ENCODE data around the gene OAS3. TPM values are rescaled to one million over a fixed set of nuclear protein-coding genes. Genes with fewer than 3 reads are reported as not detected.

Gene OAS3
- total RNA-seq, 1 donor from 2014 or later: 20.1 TPM

DNA sequence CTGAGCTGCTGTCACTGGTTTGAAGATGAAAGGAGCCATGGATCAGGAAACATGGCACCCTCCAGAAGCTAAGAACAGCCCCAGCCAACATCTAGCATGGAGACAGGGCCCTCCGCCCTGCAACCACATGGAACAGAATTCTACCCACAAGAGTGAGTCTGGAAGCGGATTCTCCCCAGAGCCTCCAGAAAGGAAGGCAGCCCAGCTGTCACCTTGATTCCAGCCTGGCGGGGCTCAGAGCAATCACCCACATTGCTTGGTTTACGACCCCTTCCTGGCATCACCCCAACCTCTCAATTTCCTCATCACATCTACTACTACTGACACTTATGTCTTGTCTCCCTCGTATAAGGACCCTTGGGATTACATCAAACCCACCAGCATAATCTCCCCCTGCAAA lies 78.5 kb downstream of the OAS3 start:
- Histone ChIP-seq H3K9me3 (no peaks in the 10 kb centered on the region), H3K27me3 (no peaks in the 10 kb centered on the region), H3K27ac (no peak overlapping the region), H3K4me1 (no peaks in the 10 kb centered on the region), H3K36me3 (no peaks in the 10 kb centered on the region), H3K4me3 (no peak overlapping the region)
- intact Hi-C loops (cut with DNase I): no loop called here
- no peak for DNase-seq (ENCODE audit: extremely low spot score in 2 of 2)
- TF ChIP-seq, protein P1, sequence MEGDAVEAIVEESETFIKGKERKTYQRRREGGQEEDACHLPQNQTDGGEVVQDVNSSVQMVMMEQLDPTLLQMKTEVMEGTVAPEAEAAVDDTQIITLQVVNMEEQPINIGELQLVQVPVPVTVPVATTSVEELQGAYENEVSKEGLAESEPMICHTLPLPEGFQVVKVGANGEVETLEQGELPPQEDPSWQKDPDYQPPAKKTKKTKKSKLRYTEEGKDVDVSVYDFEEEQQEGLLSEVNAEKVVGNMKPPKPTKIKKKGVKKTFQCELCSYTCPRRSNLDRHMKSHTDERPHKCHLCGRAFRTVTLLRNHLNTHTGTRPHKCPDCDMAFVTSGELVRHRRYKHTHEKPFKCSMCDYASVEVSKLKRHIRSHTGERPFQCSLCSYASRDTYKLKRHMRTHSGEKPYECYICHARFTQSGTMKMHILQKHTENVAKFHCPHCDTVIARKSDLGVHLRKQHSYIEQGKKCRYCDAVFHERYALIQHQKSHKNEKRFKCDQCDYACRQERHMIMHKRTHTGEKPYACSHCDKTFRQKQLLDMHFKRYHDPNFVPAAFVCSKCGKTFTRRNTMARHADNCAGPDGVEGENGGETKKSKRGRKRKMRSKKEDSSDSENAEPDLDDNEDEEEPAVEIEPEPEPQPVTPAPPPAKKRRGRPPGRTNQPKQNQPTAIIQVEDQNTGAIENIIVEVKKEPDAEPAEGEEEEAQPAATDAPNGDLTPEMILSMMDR (IDR thresholded peaks at IDR 0.05): no peak
- TF ChIP-seq POLR2AphosphoS5 (IDR thresholded peaks at IDR 0.05; ENCODE audit: insufficient read depth in 1 of 2, low read depth in 1 of 2) (no peak), POLR2A (IDR thresholded peaks at IDR 0.05) (no peak)

DNA sequence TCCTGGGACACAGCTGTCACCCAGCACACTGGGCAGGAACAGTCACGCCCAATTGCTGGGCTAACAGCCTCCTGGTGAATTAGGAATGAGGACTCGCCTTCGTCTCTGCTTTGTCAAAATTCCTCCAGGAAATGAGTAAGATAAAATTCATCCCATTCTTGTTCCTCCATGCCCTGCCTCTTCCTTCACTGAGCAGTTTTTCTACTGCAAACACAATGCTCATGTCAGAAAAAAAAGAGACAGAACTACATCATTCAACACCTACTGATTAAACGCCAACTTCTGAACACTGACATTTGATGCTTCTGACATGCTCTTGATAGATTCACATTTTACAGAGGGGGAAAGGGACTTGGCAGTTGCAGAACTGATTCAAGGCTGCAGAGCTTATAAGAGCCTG lies 80.8 kb downstream of the OAS3 start:
- no peaks in the 10 kb centered on the region for H3K36me3 ChIP-seq
- no peak for DNase-seq (ENCODE audit: extremely low spot score in 2 of 2)
- no peak overlapping the region for H3K27ac ChIP-seq
- TF ChIP-seq, protein P1 (IDR thresholded peaks at IDR 0.05): no peak
- TF ChIP-seq POLR2AphosphoS5 (IDR thresholded peaks at IDR 0.05; ENCODE audit: insufficient read depth in 1 of 2, low read depth in 1 of 2): no peak
- TF ChIP-seq POLR2A (IDR thresholded peaks at IDR 0.05): no peak
- H3K27me3 ChIP-seq: no peaks in the 10 kb centered on the region
- intact Hi-C loops (cut with DNase I): no loop called here
- no peaks in the 10 kb centered on the region for H3K9me3 ChIP-seq
- H3K4me3 ChIP-seq: no peak overlapping the region
- H3K4me1 ChIP-seq: no peaks in the 10 kb centered on the region

DNA sequence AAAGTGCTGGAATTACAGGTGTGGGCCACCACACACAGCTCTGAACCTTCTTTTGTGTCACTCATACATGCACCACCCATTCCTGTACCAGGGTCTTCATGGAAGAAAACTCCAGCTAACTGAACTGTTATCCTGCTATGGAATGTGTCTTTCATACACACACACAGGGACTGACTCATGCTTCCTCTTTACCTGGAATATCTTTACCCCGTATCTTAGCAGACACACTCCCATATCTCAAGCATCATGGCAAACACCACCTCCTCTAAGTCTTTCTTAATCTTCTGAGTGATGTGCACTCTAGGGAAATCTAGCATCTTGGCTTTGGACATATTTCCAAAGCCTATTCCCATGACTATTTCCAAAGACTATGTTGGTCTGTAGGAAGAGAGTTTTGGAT lies 83.2 kb downstream of the OAS3 start:
- TF ChIP-seq POLR2AphosphoS5 (IDR thresholded peaks at IDR 0.05; ENCODE audit: insufficient read depth in 1 of 2, low read depth in 1 of 2): no peak
- TF ChIP-seq POLR2A (IDR thresholded peaks at IDR 0.05): no peak
- TF ChIP-seq, protein P1 (IDR thresholded peaks at IDR 0.05): no peak
- no peaks in the 10 kb centered on the region for H3K4me1 ChIP-seq
- no peaks in the 10 kb centered on the region for H3K9me3 ChIP-seq
- intact Hi-C loops (cut with DNase I): no loop called here
- no peaks in the 10 kb centered on the region for H3K36me3 ChIP-seq
- no peaks in the 10 kb centered on the region for H3K27me3 ChIP-seq
- H3K27ac ChIP-seq: no peak overlapping the region
- DNase-seq (ENCODE audit: extremely low spot score in 2 of 2): no peak
- no peak overlapping the region for H3K4me3 ChIP-seq

Other genes starting within 250 kb of the OAS3 start
- 3.4 TPM for gene RPH3A, start 146.7 kb upstream of the OAS3 start, total RNA-seq
- 30.9 TPM for gene OAS1, start 31.5 kb upstream of the OAS3 start, total RNA-seq
- 14.0 TPM for gene OAS2, start 40.0 kb downstream of the OAS3 start, total RNA-seq
- 8.3 TPM for gene DTX1, start 118.3 kb downstream of the OAS3 start, total RNA-seq
- 11.0 TPM for gene RASAL1, start 197.3 kb downstream of the OAS3 start, total RNA-seq
- gene CFAP73, start 211.2 kb downstream of the OAS3 start, total RNA-seq: not detected
- 52.5 TPM for gene DDX54, start 247.0 kb downstream of the OAS3 start, total RNA-seq
- gene RITA1, start 247.2 kb downstream of the OAS3 start, total RNA-seq: 14.5 TPM